GM19099 (cell line): ENCODE data around the gene ARHGAP5.

Source experiments
- POLR2A ChIP-seq: IDR thresholded peaks from 3 replicates; pipeline ENCODE4 v1.6.1; 2011; ENCODE audit warnings: low read depth; ENCODE audit not compliant: insufficient read length; ENCODE audit errors: extremely low read depth

ARHGAP5 gene

GRCh38 chr14:32205984-32206383 is 128.9 kb downstream of the ARHGAP5 start:
- no peak for TF ChIP-seq POLR2A

GRCh38 chr14:32206552-32206951 is 129.4 kb downstream of the ARHGAP5 start:
- no peak for TF ChIP-seq POLR2A

GRCh38 chr14:32208490-32208889 is 131.4 kb downstream of the ARHGAP5 start:
- no peak for TF ChIP-seq POLR2A
